Trophoblast cell (in vitro differentiated cells and primary cell): ENCODE results near the gene KLHDC7B.
A peak's percentile ranks its signal among the peaks of the same experiment; 100 is the strongest.

Experiments
- DNase-seq, 2 donors: peaks; one replicate each; pipeline ENCODE4 v3.0.0-alpha.2; 2016
- H2AFZ ChIP-seq: 2 replicates; pipeline ENCODE4 v1.6.1; 2013; ENCODE audit warnings: low read length, moderate library complexity, mild to moderate bottlenecking; ENCODE audit not compliant: insufficient read depth, poor library complexity
- H2AK5ac ChIP-seq: 2 replicates; pipeline ENCODE4 v1.6.1; 2013; ENCODE audit warnings: mild to moderate bottlenecking, low read length
- H2BK120ac ChIP-seq: 2 replicates; pipeline ENCODE4 v1.6.1; 2013; ENCODE audit warnings: low read length, mild to moderate bottlenecking, moderate library complexity; ENCODE audit not compliant: insufficient read depth, poor library complexity
- H2BK12ac ChIP-seq: 2 replicates; pipeline ENCODE4 v1.6.1; 2013; ENCODE audit warnings: mild to moderate bottlenecking, low read length, moderate library complexity
- H2BK5ac ChIP-seq: 2 replicates; pipeline ENCODE4 v1.6.1; 2013; ENCODE audit warnings: low read length, low read depth, moderate library complexity, mild to moderate bottlenecking; ENCODE audit not compliant: poor library complexity
- H3K14ac ChIP-seq: 2 replicates; pipeline ENCODE4 v1.6.1; 2013; ENCODE audit warnings: mild to moderate bottlenecking, low read length
- H3K18ac ChIP-seq: 2 replicates; pipeline ENCODE4 v1.6.1; 2013; ENCODE audit warnings: mild to moderate bottlenecking, low read length
- H3K23ac ChIP-seq: 2 replicates; pipeline ENCODE4 v1.6.1; 2013; ENCODE audit warnings: low read length
- H3K27ac ChIP-seq: 2 replicates; pipeline ENCODE4 v1.5.1; 2013; ENCODE audit warnings: low read depth, mild to moderate bottlenecking, inconsistent platforms, low read length, moderate library complexity
- H3K27me3 ChIP-seq: 2 replicates; pipeline ENCODE4 v1.6.1; 2013; ENCODE audit warnings: inconsistent platforms, mild to moderate bottlenecking, low read length, moderate library complexity; ENCODE audit not compliant: insufficient read depth
- H3K36me3 ChIP-seq, 2 experiments: 1 replicate in 1 of 2; 2 replicates in 1 of 2; pipeline ENCODE4 v1.6.1; 2013; ENCODE audit warnings: low read length in 2 of 2, mild to moderate bottlenecking in 2 of 2, moderate library complexity in 1 of 2; ENCODE audit not compliant: insufficient read depth in 2 of 2, control insufficient read depth in 1 of 2
- H3K4ac ChIP-seq: 2 replicates; pipeline ENCODE4 v1.6.1; 2013; ENCODE audit warnings: low read depth, mild to moderate bottlenecking, low read length, moderate library complexity
- H3K4me1 ChIP-seq, 2 experiments: 1 replicate in 1 of 2; 2 replicates in 1 of 2; pipeline ENCODE4 v1.6.1; 2013; ENCODE audit warnings: low read length in 2 of 2, mild to moderate bottlenecking in 2 of 2, moderate library complexity in 1 of 2; ENCODE audit not compliant: insufficient read depth in 2 of 2, control insufficient read depth in 1 of 2
- H3K4me2 ChIP-seq: 2 replicates; pipeline ENCODE4 v1.6.1; 2013; ENCODE audit warnings: inconsistent platforms, mild to moderate bottlenecking, low read length, moderate library complexity
- H3K4me3 ChIP-seq: 2 replicates; pipeline ENCODE4 v1.5.1; 2013; ENCODE audit warnings: mild to moderate bottlenecking, low read depth, low read length, inconsistent platforms
- H3K79me1 ChIP-seq: one replicate; pipeline ENCODE4 v1.6.1; 2013; ENCODE audit warnings: low read length
- H3K79me2 ChIP-seq: 2 replicates; pipeline ENCODE4 v1.6.1; 2013; ENCODE audit warnings: low read length, mild to moderate bottlenecking; ENCODE audit not compliant: control insufficient read depth, insufficient read depth, poor library complexity
- H3K9ac ChIP-seq: 2 replicates; pipeline ENCODE4 v1.6.1; 2013; ENCODE audit warnings: mild to moderate bottlenecking, low read length
- H3K9me3 ChIP-seq: 2 replicates; pipeline ENCODE4 v1.6.1; 2013; ENCODE audit warnings: low read depth, mild to moderate bottlenecking, control low read depth, inconsistent platforms, low read length; ENCODE audit not compliant: insufficient read depth
- H4K12ac ChIP-seq: 2 replicates; pipeline ENCODE4 v1.6.1; 2013; ENCODE audit warnings: low read depth, mild to moderate bottlenecking, low read length, moderate library complexity
- H4K8ac ChIP-seq: 2 replicates; pipeline ENCODE4 v1.6.1; 2013; ENCODE audit warnings: low read depth, mild to moderate bottlenecking, low read length, moderate library complexity
- H4K91ac ChIP-seq: one replicate; pipeline ENCODE4 v1.6.1; 2013; ENCODE audit warnings: low read depth, mild to moderate bottlenecking, low read length, moderate library complexity
- WGBS: extraction: QIAGEN DNeasy Blood & Tissue Kit; methylation state at CpG from one replicate; pipeline ENCODE4 v1.1.7; 2013; ENCODE audit warnings: missing lambda C conversion rate; ENCODE audit not compliant: insufficient read length, insufficient coverage; ENCODE audit errors: extremely low coverage; 5-methylcytosine and 5-hydroxymethylcytosine counted together

Gene KLHDC7B

DNA sequence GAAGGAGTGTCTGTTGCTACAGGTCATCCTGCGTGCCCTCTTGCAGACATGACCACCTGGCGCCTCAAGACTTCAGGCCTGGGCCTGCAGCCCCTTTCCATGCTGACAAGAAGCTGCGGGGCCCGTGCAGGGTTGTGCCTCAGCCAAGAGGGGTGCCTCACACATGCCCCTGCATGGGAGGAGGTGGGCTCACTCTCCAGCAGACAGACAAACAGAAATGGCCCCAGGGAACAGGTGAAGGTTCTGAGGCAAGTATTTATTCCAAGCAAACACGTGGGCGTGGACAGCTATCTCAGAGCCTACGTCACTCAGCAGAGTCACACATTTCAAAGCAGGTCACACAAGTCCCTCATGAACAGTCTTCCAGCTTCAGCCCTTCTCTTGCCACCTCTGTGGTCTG, 22.9 kb downstream of the KLHDC7B start:
- H3K36me3 ChIP-seq, result peaks cover 53 to 56% of the 10 kb centered on the region in 2 experiments
- H3K9me3 ChIP-seq, result peaks cover 2% of the 10 kb centered on the region
- H3K79me2 ChIP-seq, result no peaks in the 10 kb centered on the region
- WGBS, result no CpG with 5 or more reads among the region's 7 CpGs
- H4K12ac ChIP-seq, result no peak overlapping the region
- H2AFZ ChIP-seq, result no peak overlapping the region
- H3K4me3 ChIP-seq, result no peak overlapping the region
- H4K8ac ChIP-seq, result no peak overlapping the region
- no peaks in the 10 kb centered on the region for H3K79me1 ChIP-seq
- H2BK120ac ChIP-seq, result no peak overlapping the region
- H4K91ac ChIP-seq, result no peak overlapping the region
- no peak overlapping the region for H3K18ac ChIP-seq
- no peak overlapping the region for H3K27ac ChIP-seq
- H3K23ac ChIP-seq, result no peak overlapping the region
- H3K9ac ChIP-seq, result no peak overlapping the region
- H2BK12ac ChIP-seq, result no peak overlapping the region
- no peak overlapping the region for H3K14ac ChIP-seq
- no peak overlapping the region for H3K4ac ChIP-seq
- no peak overlapping the region for H3K4me2 ChIP-seq
- H3K4me1 ChIP-seq, result peaks cover 0 to 2% of the 10 kb centered on the region in 2 experiments
- H3K27me3 ChIP-seq, result no peaks in the 10 kb centered on the region
- H2BK5ac ChIP-seq, result no peak overlapping the region
- H2AK5ac ChIP-seq, result no peak overlapping the region
- peak; percentile 73 to 76 for DNase-seq

DNA sequence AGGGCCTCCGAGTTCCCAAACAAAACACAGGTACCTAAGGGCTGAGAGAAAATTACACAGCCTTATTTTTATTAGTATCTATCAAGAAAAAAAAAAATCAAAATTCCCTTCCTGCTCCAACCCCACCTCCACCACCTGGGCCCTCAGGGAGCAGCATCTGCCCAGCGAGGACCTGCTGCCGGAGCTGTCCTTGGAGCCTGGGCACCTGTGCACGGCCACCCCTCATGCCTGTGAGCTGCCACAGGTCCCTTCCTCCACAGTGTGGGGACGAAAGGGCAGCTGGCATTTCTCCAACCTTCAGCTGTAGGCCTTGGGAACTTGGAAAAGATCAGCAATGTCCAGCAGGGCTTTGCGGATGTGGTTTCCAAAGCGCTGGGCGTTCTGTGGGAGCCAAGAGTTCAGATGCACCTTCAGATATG, 23.4 kb downstream of the KLHDC7B start:
- Histone ChIP-seq H3K9ac (no peak overlapping the region), H3K79me1 (no peaks in the 10 kb centered on the region), H3K18ac (no peak overlapping the region), H2BK5ac (no peak overlapping the region), H3K4me1 (no peaks in the 10 kb centered on the region), H2BK120ac (no peak overlapping the region), H3K27ac (no peak overlapping the region), H2AFZ (no peak overlapping the region), H4K12ac (no peak overlapping the region), H3K27me3 (no peaks in the 10 kb centered on the region), H4K91ac (no peak overlapping the region), H3K4ac (no peak overlapping the region), H2BK12ac (no peak overlapping the region), H3K36me3 (peaks cover 57 to 60% of the 10 kb centered on the region in 2 experiments), H3K14ac (no peak overlapping the region), H3K4me2 (no peak overlapping the region), H3K9me3 (peaks cover 2% of the 10 kb centered on the region), H3K4me3 (no peak overlapping the region), H3K23ac (no peak overlapping the region), H4K8ac (no peak overlapping the region), H2AK5ac (no peak overlapping the region), H3K79me2 (no peaks in the 10 kb centered on the region)
- no peak for DNase-seq
- no CpG with 5 or more reads among the region's 8 CpGs for WGBS

DNA sequence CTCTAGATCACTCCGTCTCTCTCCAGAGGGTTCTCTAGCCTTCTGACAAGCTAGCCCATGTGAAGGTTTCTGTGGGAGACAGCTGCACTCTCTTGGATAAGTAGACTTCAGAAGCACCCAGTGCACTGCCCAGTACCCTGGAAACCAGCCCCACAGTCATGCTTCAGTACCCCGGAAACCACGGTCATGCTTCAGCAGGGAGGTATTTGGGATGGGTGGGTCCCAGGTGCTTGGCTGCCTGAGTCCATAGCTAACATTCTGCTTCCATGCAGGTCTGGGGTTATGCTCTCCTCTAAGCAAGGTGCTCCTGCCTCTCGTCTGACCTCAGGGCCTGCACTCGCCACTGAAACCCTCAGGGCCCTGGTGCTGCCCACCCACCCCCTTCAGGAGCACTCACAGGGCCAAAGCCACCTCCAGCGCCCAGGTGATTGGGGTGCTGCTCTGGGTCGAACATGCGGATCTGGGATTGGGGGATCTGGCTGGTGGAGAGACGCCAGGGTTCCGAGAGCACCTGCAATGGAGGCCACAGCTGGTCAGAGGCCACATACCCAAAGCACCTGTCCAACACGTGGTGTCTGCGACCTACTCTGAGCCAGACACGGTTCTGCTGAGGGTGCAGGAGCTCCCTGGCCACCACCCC, 24.3 kb downstream of the KLHDC7B start:
- H3K18ac ChIP-seq, result no peak overlapping the region
- no peak overlapping the region for H3K23ac ChIP-seq
- H3K4me2 ChIP-seq, result no peak overlapping the region
- peak; percentile 49 to 65 for DNase-seq
- no peak overlapping the region for H4K91ac ChIP-seq
- H2BK12ac ChIP-seq, result no peak overlapping the region
- H3K79me2 ChIP-seq, result no peaks in the 10 kb centered on the region
- no peak overlapping the region for H2AFZ ChIP-seq
- peaks cover 2% of the 10 kb centered on the region for H3K9me3 ChIP-seq
- no peak overlapping the region for H2AK5ac ChIP-seq
- H3K4ac ChIP-seq, result no peak overlapping the region
- H2BK5ac ChIP-seq, result no peak overlapping the region
- H3K4me1 ChIP-seq, result no peaks in the 10 kb centered on the region
- no peaks in the 10 kb centered on the region for H3K27me3 ChIP-seq
- no CpG with 5 or more reads among the region's 13 CpGs for WGBS
- H4K12ac ChIP-seq, result no peak overlapping the region
- no peak overlapping the region for H3K14ac ChIP-seq
- H3K4me3 ChIP-seq, result peak overlapping the region; percentile 3
- no peak overlapping the region for H4K8ac ChIP-seq
- no peak overlapping the region for H2BK120ac ChIP-seq
- no peaks in the 10 kb centered on the region for H3K79me1 ChIP-seq
- H3K27ac ChIP-seq, result no peak overlapping the region
- peaks cover 64 to 67% of the 10 kb centered on the region in 2 experiments for H3K36me3 ChIP-seq
- no peak overlapping the region for H3K9ac ChIP-seq

DNA sequence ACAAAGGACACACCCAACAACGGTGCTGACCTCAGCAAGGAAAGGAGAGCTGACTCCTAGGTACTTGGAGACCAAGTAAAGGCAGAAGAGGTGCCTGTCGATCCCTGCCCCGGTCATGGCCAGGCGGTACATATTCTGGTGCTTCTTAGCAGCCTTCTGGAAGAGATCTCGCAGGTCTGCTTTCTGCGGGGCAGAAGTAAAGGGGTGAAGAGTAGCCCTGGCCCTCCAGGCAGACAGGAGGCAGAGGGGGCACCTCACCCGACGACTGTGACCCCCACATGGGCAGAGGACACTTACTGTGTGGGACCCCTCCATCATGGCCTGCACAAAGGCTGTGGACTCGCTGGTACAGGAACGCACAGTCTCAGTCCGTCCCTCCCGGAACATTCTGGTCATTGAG, 25.2 kb downstream of the KLHDC7B start:
- no peak for DNase-seq
- Histone ChIP-seq H3K4me3 (no peak overlapping the region), H3K4me2 (no peak overlapping the region), H3K79me1 (no peaks in the 10 kb centered on the region), H3K36me3 (peaks cover 64 to 73% of the 10 kb centered on the region in 2 experiments), H3K18ac (no peak overlapping the region), H2BK5ac (no peak overlapping the region), H3K4ac (no peak overlapping the region), H3K4me1 (no peaks in the 10 kb centered on the region), H3K79me2 (no peaks in the 10 kb centered on the region), H3K14ac (no peak overlapping the region), H4K91ac (no peak overlapping the region), H3K27ac (no peak overlapping the region), H2BK120ac (no peak overlapping the region), H3K9ac (no peak overlapping the region), H2BK12ac (no peak overlapping the region), H3K27me3 (no peaks in the 10 kb centered on the region), H2AFZ (no peak overlapping the region), H4K12ac (no peak overlapping the region), H3K9me3 (peaks cover 3% of the 10 kb centered on the region), H4K8ac (no peak overlapping the region), H2AK5ac (no peak overlapping the region), H3K23ac (no peak overlapping the region)
- WGBS, result no CpG with 5 or more reads among the region's 12 CpGs
